ENCODE measurements around the gene THG1L.
"Not testable (repeated sequence)": the region's sequence is repeated elsewhere in the genome, so short reads cannot be mapped to it uniquely, and the experiment has no call there.

DNA sequence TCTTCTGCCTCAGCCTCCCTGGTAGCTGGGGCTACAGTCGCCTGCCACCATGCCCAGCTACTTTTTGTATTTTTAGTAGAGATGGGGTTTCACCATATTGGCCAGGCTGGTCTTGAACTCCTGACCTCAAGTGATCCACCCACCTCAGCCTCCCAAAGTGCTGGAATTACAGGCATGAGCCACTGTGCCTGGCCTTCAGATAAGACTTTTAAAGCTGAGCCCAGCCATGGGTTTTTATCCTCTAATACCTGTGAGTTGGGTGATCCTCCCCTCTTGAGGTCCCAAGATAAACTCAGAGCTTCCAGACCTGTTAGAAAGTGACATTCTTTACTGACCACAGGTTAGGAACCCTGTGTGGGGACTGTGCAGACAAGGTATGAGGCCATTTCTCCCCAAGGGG, 3.4 kb upstream of the THG1L start:
- TF ChIP-seq, protein P1, sequence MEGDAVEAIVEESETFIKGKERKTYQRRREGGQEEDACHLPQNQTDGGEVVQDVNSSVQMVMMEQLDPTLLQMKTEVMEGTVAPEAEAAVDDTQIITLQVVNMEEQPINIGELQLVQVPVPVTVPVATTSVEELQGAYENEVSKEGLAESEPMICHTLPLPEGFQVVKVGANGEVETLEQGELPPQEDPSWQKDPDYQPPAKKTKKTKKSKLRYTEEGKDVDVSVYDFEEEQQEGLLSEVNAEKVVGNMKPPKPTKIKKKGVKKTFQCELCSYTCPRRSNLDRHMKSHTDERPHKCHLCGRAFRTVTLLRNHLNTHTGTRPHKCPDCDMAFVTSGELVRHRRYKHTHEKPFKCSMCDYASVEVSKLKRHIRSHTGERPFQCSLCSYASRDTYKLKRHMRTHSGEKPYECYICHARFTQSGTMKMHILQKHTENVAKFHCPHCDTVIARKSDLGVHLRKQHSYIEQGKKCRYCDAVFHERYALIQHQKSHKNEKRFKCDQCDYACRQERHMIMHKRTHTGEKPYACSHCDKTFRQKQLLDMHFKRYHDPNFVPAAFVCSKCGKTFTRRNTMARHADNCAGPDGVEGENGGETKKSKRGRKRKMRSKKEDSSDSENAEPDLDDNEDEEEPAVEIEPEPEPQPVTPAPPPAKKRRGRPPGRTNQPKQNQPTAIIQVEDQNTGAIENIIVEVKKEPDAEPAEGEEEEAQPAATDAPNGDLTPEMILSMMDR (IDR thresholded peaks at IDR 0.05) = not testable (repeated sequence)
- not testable (repeated sequence) for TF ChIP-seq POLR2A (IDR thresholded peaks at IDR 0.05)
